ENCODE measurements around the gene MRGPRD.

MRGPRD gene

GRCh38 chr11:68960294-68961071 is 20.3 kb downstream of the MRGPRD start:
- TF ChIP-seq ZNF274 (IDR thresholded peaks at IDR 0.05; ENCODE audit: low read depth, low read length) = no peak
- no peak overlapping the region for H3K4me3 ChIP-seq (ENCODE audit: low read length)

- no peak overlapping the region for H3K4me3 ChIP-seq (ENCODE audit: low read length)
- TF ChIP-seq ZNF274 (IDR thresholded peaks at IDR 0.05; ENCODE audit: low read depth, low read length) = no peak
Observed at GRCh38 chr11:68959465-68960293, 21.1 kb downstream of the MRGPRD start.

- no peak overlapping the region for H3K4me3 ChIP-seq (ENCODE audit: low read length)
- no peak for TF ChIP-seq ZNF274 (IDR thresholded peaks at IDR 0.05; ENCODE audit: low read depth, low read length)
Observed at GRCh38 chr11:68958211-68958610, 22.6 kb downstream of the MRGPRD start.

GRCh38 chr11:68956547-68957254 is 24.1 kb downstream of the MRGPRD start:
- no peak for TF ChIP-seq ZNF274 (IDR thresholded peaks at IDR 0.05; ENCODE audit: low read depth, low read length)

GRCh38 chr11:68956142-68956541 is 24.6 kb downstream of the MRGPRD start:
- no peak overlapping the region for H3K4me3 ChIP-seq (ENCODE audit: low read length)
- no peak for TF ChIP-seq ZNF274 (IDR thresholded peaks at IDR 0.05; ENCODE audit: low read depth, low read length)

More at GRCh38 chr11:68956547-68957254, 24.1 kb downstream of the MRGPRD start:
- H3K4me3 ChIP-seq (ENCODE audit: low read length) = no peak overlapping the region

GRCh38 chr11:68955607-68955958 is 25.2 kb downstream of the MRGPRD start:
- H3K4me3 ChIP-seq (ENCODE audit: low read length) = no peak overlapping the region
- TF ChIP-seq ZNF274 (IDR thresholded peaks at IDR 0.05; ENCODE audit: low read depth, low read length) = no peak

GRCh38 chr11:68954836-68955606 is 25.8 kb downstream of the MRGPRD start:
- H3K4me3 ChIP-seq (ENCODE audit: low read length) = no peak overlapping the region
- no peak for TF ChIP-seq ZNF274 (IDR thresholded peaks at IDR 0.05; ENCODE audit: low read depth, low read length)

GRCh38 chr11:68950762-68951161 is 30.0 kb downstream of the MRGPRD start:
- H3K4me3 ChIP-seq (ENCODE audit: low read length) = no peak overlapping the region
- TF ChIP-seq ZNF274 (IDR thresholded peaks at IDR 0.05; ENCODE audit: low read depth, low read length) = no peak

- H3K4me3 ChIP-seq (ENCODE audit: low read length) = no peak overlapping the region
- TF ChIP-seq ZNF274 (IDR thresholded peaks at IDR 0.05; ENCODE audit: low read depth, low read length) = no peak
Observed at GRCh38 chr11:68950270-68950669, 30.5 kb downstream of the MRGPRD start.

GRCh38 chr11:68948935-68949334 is 31.9 kb downstream of the MRGPRD start:
- no peak for TF ChIP-seq ZNF274 (IDR thresholded peaks at IDR 0.05; ENCODE audit: low read depth, low read length)
- no peak overlapping the region for H3K4me3 ChIP-seq (ENCODE audit: low read length)

- TF ChIP-seq ZNF274 (IDR thresholded peaks at IDR 0.05; ENCODE audit: low read depth, low read length) = no peak
- H3K4me3 ChIP-seq (ENCODE audit: low read length) = no peak overlapping the region
Observed at GRCh38 chr11:68948496-68948895, 32.3 kb downstream of the MRGPRD start.

- no peak overlapping the region for H3K4me3 ChIP-seq (ENCODE audit: low read length)
- no peak for TF ChIP-seq ZNF274 (IDR thresholded peaks at IDR 0.05; ENCODE audit: low read depth, low read length)
Observed at GRCh38 chr11:68947151-68947550, 33.6 kb downstream of the MRGPRD start.

GRCh38 chr11:68946416-68947090 is 34.2 kb downstream of the MRGPRD start:
- H3K4me3 ChIP-seq (ENCODE audit: low read length) = no peak overlapping the region
- no peak for TF ChIP-seq ZNF274 (IDR thresholded peaks at IDR 0.05; ENCODE audit: low read depth, low read length)
